IPS-18c (cell line): Measurements from ENCODE around the gene PSG5.
"Not testable (repeated sequence)": the region's sequence is repeated elsewhere in the genome, so short reads cannot be mapped to it uniquely, and the experiment has no call there.

ENCODE experiments used
- H3K4me3 ChIP-seq: 2 replicates; pipeline ENCODE4 v1.7.0; 2013; ENCODE audit warnings: low read depth, mild to moderate bottlenecking, low read length, moderate library complexity; ENCODE audit not compliant: insufficient read depth
- H3K9me3 ChIP-seq: one replicate; pipeline ENCODE4 v1.6.1; 2013; ENCODE audit warnings: mild to moderate bottlenecking, low read length, moderate library complexity; ENCODE audit not compliant: control insufficient read depth, insufficient read depth

PSG5 gene

DNA sequence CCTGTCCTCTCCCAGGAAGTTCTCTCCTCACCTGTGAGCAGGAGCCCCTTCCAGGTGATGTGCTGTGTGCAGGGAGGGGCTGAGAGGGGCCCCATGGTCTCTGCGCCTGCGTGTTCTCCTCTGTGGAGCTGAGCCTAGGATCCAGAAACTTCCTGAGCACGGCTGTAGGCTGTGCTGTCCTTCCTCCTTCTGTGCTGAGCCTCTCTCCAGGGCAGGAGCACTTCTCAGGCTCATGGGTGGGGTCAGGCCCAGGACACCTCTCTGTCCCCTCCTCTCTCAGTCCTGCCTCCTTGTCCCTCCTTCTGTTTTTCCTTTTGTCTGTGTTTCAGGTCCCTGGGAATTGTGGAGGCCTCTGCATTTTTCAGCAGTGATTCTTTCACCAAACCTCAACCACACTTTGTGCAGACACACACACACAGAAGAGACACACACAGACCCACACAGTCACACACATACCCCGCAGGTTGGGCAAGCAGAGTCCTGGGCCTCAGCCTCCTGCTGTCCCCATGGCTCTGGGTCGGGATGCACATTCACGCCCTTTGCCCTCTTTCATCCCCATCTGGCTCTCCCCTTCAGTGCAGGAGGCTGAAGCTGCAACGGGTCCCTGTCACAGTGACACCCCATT, at the start of gene PSG5:
TSS of gene PSG5 (minus strand) at position 226 of the 625 bp plus-strand sequence. CDS start at position 95, 131 bp downstream.
- H3K9me3 ChIP-seq, H3K4me3 ChIP-seq: not testable (repeated sequence)

DNA sequence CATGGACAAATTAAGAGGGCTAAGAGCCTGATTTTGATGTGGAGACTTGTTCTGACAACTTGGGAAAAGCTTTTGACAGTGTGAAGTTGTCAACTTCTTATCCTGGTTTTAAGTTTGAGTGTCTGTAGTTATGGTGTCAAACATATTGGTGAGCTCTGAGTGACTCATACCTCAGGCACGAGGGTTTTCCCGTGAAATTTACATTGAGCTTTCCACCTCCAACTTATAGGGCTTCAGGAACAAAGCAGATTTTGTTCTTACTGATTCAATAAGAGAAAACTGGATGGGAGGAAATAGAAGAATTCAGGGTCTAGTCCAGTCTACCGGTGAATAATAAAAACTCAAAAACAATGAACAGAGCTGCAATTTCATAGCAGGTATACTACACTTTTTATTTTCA, 49.4 kb upstream of the PSG5 start:
- H3K9me3 ChIP-seq, H3K4me3 ChIP-seq: not testable (repeated sequence)

GRCh38 chr19:43229315-43229714, 43.0 kb upstream of the PSG5 start:
- H3K4me3 ChIP-seq: no peak overlapping the region

DNA sequence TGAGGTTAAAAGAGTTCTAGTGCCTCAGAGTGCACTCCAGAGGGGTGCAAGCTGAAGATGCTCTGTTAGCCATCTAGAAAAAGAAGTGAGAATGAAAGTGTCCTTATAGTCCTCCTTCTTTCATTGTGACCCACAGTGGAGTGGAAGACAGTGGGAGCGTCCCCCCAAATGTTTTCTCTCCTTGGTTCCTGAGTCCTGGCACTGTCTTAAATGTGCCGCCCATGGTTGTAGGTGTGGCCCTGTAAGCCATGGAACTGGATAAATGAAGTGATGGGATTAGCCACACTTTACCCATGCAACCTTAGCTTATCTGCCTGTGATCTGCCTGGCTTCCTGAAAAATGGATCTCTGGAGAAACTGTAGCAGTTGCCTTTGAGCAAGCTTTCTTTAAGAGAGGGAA, 42.4 kb upstream of the PSG5 start:
- peaks cover 16% of the 10 kb centered on the region for H3K9me3 ChIP-seq
- H3K4me3 ChIP-seq: not testable (repeated sequence)

More at GRCh38 chr19:43229315-43229714, 43.0 kb upstream of the PSG5 start:
- H3K9me3 ChIP-seq: peaks cover 16% of the 10 kb centered on the region

GRCh38 chr19:43226986-43227385, 40.6 kb upstream of the PSG5 start:
- H3K4me3 ChIP-seq: not testable (repeated sequence)
- peaks cover 16% of the 10 kb centered on the region for H3K9me3 ChIP-seq

DNA sequence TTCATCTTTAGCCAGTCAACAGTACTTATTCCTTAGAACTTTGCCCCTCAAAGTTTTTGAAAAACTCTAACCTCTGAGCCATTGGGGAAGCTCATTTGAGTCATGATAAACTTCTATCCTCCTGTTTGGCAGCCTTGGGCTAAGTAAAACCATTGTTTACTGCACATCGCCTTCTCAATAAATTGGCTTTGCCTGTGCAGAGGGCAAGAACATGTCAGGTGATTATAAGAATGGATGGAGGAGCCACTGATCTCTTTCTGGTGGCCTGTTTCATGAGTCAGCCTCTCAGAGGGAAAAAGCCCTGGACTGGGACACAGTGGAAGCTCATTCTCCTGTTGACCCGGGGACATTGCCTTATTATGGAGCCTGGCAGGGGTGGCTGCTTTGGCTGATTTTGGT, 38.5 kb upstream of the PSG5 start:
- H3K4me3 ChIP-seq: no peak overlapping the region
- H3K9me3 ChIP-seq: peaks cover 13% of the 10 kb centered on the region

GRCh38 chr19:43224201-43224854, 38.0 kb upstream of the PSG5 start:
- H3K9me3 ChIP-seq: peaks cover 11% of the 10 kb centered on the region
- not testable (repeated sequence) for H3K4me3 ChIP-seq

DNA sequence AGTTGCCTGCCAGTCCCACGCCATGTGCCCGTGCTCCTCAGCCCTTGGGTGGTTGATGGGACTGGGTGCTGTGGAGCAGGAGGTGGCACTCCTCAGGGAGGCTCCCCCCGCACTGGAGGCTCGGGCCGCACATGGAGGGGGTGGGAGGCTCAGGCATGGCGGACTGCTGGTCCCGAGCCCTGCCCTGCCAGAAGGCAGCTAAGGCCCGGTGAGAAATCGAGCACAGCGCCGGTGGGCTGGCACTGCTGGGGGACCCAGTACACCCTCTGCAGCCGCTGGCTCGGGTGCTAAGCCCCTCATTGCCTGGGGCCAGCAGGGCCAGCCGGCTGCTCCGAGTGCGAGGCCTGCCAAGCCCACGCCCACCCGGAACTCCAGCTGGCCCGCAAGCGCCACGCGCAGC, 35.6 kb upstream of the PSG5 start:
- H3K9me3 ChIP-seq: not testable (repeated sequence)

GRCh38 chr19:43219136-43219535, 32.8 kb upstream of the PSG5 start:
- not testable (repeated sequence) for H3K9me3 ChIP-seq

More for the DNA sequence above, 35.6 kb upstream of the PSG5 start:
- not testable (repeated sequence) for H3K4me3 ChIP-seq

DNA sequence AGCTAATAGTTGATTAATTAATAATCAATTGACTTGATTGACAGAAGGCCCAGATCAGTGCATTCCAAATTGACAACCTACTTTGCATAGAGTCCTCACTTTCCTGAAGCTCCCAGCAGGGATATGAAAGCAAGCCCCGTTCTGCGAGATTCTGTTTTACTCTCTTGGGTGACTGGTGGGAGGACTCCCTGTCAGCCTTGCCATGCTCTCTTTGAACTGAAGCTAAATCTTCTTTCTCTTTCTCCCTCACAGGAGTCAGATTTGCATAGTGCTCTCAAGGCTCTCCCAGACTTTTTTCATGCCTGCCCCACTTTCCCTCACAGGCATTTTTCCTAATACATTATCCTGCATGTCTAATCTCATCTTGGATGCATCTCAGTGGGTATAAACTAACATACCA, 29.5 kb upstream of the PSG5 start:
- H3K4me3 ChIP-seq, H3K9me3 ChIP-seq: not testable (repeated sequence)

More at GRCh38 chr19:43219136-43219535, 32.8 kb upstream of the PSG5 start:
- H3K4me3 ChIP-seq: not testable (repeated sequence)

DNA sequence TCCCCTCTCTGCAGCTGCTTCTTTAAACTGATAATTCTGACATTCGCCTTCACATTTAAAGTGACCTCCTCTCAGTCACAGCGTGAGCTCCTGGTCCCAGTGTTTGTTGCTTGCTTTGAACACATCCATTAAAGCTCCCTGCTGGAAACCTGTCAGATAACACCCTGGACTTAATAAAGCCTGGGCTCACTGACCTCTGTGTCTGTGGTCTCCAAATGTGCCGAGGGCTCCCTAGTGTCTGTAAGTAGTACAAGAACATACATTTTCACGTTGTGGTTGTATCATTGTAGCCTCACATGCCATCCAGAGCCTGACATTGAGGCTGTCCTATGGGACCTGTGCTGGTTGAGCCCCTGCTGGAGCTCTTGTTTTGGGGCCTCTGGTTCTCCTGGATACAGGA, 21.7 kb upstream of the PSG5 start:
- H3K4me3 ChIP-seq: no peak overlapping the region
- no peaks in the 10 kb centered on the region for H3K9me3 ChIP-seq

- H3K9me3 ChIP-seq, H3K4me3 ChIP-seq: not testable (repeated sequence)
These were observed 20.8 kb upstream of the PSG5 start for GRCh38 chr19:43207174-43207573.

DNA sequence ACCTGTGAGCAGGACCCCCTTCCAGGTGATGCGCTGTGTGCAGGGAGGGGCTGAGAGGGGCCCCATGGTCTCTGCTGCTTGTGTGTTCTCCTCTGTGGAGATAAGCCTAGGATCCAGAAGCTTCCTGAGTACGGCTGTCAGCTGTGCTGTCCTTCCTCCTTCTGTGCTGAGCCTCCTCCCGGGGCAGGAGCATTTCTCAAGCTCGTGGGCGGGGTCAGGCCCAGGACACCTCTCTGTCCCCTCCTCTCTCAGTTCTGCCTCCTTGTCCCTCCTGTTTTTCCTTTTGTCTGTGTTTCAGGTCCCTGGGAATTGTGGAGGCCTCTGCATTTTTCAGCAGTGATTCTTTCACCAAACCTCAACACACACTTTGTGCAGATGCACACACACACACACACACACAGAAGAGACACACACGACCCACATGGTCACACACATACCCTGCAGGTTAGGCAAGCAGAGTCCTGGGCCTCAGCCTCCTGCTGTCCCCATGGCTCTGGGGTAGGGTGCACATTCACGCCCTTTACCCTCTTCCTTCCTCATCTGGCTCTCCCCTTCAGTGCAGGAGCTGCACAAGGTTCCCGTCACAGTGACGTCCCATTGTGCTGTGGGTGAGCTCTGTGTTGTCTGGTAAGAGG, 19.3 kb upstream of the PSG5 start, which contains the start of gene PSG4:
TSS of gene PSG4 (minus strand) at position 168 of the 635 bp plus-strand sequence. CDS start at position 66, 102 bp downstream.
- H3K4me3 ChIP-seq, H3K9me3 ChIP-seq: not testable (repeated sequence)

- H3K9me3 ChIP-seq, H3K4me3 ChIP-seq: not testable (repeated sequence)
These were observed 17.3 kb upstream of the PSG5 start for GRCh38 chr19:43203611-43204010.

- not testable (repeated sequence) for H3K9me3 ChIP-seq, H3K4me3 ChIP-seq
These were observed 15.6 kb upstream of the PSG5 start for GRCh38 chr19:43201891-43202290.

DNA sequence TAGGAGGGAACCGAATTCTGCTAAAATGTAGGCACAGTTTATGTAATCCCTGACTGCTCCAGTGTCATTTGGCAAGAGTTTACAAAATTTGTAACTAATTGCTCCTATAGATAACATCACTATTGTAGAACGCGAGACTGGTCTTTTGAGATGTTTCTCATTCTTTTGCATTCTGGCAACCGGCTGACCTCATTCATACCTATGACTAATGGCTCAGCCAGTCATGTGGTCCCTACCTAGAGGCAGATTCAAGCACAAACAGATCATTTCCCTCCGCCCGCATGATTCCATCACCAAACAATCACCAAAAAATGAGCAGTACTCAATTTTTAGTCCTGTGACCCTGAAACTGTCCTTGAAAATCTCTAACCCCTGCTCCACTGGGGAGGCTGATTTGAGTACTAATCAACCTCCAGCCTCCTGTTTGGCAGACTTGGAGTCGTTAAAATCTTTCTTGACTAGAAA, 15.0 kb upstream of the PSG5 start:
- not testable (repeated sequence) for H3K4me3 ChIP-seq, H3K9me3 ChIP-seq

DNA sequence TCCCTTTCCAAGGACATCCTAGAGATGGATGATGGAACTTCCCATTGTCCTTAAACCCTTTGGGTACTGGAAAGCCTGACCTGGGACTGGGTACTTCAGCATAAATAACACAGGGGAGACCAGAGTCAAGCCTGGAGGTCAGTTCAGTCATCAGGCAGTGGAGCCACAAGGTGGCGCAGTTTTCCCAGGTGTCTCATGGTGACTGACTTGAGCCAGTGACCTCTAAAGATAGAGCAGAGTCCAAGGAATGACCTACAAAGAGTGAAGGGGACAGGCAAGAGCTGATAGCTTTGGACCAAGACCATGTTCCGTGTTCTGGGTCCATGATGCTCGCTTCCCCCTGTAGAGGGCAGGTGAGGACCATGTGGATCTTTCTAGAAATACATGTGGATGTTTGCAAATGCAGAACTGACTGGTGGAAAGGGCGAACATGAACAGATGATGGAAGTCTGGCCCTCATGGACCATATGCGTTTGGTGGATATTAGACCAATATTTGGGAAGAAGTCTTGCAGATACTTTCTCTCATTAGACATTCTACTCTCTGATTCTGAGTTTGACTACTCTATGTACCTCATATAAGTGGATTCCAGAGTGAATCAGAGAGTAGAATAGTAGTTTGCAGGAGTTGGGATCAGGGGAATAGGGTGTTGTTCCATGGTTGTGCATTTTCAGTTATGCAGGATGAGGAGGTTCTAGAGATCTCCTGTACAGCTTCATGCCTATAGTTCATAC, 12.5 kb upstream of the PSG5 start:
- not testable (repeated sequence) for H3K9me3 ChIP-seq

More for the DNA sequence above, 12.5 kb upstream of the PSG5 start:
- not testable (repeated sequence) for H3K4me3 ChIP-seq
